HG03159 (cell line): ENCODE measurements around the gene RBM8A.

Experiments used
- ATAC-seq: cut with Tn5 transposase; IDR thresholded peaks from one replicate; pipeline ENCODE4 v1.9.1; 2021; ENCODE audit warnings: mild to moderate bottlenecking, moderate library complexity; ENCODE audit not compliant: unreplicated experiment

RBM8A gene

DNA sequence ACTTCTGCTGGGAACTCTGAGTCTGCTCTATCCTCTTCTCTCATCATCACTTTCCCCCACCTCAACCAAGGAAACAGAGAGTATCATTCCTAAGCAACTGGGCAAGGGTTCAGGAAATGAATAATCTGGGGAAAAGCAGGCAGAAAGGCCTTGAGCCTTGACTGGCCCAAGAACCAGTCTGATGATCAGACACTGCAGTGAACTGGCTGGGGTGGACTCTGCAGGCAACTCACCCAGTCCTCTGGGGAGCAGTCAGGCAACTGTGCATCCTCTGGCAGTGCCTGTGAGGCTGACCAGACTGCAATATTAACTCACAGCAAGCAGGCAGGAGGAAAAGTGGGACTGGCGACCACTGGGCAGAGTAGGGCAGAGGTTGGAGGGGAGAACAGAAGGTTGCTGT is 42.6 kb downstream of the RBM8A start:
- no peak for ATAC-seq

DNA sequence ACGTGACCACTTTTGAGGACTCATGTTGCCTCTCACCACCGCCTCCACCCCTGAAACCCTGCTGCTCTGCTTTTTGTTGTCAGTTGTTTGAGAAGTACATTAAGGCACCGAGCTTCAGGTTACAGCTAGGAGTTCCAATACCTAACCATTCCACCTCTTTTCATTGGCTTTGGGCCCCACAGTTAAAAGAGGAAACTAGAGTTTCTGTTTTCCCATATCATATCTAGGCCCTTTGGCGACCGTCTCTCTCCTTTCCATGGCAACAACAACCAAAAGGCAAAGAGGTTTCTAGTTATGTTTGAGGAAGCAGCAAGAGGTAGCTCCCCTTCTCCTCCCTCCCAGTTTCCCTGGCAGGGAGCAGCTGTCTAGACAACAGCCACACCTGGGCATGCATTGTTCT is 47.5 kb downstream of the RBM8A start:
- no peak for ATAC-seq

DNA sequence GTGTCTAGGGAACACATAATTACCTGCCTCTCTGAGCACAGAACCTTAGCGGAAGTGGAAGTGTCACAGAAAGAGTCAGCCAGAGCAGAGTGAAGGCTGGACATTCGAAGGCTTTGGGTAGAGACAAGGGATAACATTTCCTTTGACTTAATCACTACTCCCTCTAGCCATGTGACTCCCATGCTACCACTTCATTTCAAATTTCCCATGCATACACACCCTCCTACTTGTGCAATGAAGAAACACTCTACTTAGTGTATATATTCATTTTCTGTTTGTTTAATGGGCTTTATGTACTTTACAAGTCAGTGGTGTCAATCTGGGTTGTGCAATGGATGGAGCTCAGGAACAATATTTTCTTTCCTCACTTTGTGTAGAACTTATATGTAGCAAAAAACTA is 48.6 kb downstream of the RBM8A start:
- ATAC-seq, result no peak

DNA sequence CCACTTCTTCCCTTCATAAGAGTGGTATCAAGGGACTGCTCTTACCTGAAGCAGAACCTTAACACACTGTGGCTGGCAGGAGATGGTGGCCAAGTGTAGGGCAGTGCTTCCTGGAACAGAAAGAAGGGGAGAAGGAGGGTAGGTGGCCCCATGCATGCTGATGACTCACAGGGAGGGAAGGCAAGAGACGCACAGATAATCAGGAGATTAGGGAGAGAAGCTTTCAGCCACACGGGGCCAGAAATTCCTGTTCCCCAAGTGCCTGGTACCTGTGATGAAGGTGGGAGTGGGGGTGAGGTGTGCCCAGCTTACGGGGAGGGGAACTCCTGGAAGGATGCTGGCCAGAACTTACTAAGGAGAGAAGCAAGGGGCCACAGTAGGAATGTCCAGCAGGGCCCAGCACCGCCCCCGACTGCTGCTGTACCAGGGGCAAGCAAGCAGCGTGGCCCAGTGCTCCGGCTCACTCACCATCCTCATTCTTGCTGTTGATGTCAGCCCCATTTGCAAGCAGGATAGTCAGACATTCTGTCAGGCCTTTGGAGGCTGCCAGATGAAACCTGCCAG is 49.3 kb downstream of the RBM8A start:
- ATAC-seq, result no peak

DNA sequence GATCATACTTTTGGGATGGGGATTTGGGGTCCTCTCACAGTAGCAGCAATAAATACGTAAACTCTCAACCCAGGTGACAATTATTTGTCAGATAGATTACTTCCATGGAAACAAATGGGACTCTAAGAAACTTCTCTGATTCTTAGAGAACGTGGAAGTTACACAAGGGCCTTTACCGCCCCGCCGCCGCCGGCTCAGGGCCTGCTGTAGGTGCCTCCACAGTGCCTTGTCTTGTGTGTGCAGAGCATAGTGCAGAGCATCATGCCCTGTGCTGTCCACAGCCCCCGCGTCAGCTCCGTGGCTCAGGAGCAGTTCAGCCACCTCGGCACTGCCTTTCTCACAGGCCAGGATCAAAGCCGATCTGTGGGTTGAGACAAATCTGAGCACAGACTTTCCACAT is 52.6 kb downstream of the RBM8A start:
- no peak for ATAC-seq

DNA sequence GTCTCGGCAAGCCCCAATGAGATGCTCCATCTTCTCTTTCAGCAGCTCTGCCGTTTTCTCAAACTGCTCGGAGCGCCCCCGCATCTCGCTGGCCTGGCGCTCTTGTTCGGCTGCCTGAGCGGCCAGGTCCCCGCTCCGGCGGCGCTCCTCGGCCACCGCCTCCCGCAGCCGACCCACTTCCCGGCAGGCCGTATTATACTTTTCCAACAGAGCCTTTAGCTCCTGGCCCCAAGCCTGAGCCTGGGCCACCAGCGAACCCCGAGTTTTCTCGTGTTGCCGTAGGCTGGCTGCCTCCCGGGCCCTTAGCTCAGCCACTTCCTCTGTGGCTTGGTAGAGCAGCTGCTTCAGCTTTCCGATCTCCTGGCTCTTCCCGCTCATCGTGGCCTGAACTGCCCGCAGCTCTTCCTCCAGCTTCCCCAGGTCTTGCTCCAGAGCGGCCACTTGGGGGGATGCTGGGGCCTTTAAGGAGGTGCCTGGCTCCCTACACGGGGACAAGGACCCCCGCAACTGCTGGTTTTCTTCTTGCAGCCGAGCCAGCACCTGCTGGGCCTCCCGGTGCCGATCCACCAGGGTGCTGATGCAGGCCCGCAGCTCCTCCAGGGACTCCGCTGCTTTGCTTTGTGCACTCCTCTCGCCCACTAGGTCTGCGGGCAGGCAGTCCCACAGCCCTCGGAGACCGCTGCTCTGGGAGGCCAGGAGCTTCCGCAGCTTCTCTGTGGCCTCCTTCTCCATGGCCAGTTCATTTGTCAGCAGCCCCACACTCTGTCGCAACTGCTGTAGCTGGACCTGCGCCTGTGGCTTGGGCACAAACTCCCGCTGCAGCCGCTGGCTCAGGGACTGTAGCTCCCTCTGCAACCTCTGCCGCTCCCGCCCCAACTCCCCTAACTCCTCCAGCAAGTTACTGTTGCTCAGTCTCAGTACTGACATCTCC is 55.0 kb downstream of the RBM8A start:
- ATAC-seq, result no peak
